Hepatocyte (in vitro differentiated cells): Measurements from ENCODE around the gene PDLIM1.

ENCODE experiments used
- CTCF ChIP-seq: fragments of 200-600 bp; sonication (generic); IDR thresholded peaks from 2 replicates; pipeline ENCODE4 v1.5.1; 2016; ENCODE audit warnings: antibody characterized with exemption, mild to moderate bottlenecking; ENCODE audit not compliant: poor library complexity
- EZH2phosphoT487 ChIP-seq: fragments of 200-600 bp; sonication (generic); IDR thresholded peaks from one replicate; pipeline ENCODE4 v1.6.1; 2018; ENCODE audit warnings: antibody characterized with exemption, mild to moderate bottlenecking, low read depth, moderate library complexity; ENCODE audit not compliant: unreplicated experiment, severe bottlenecking

- TF ChIP-seq CTCF (no peak), EZH2phosphoT487 (no peak)
Observed at GRCh38 chr10:95196046-95196445, 94.8 kb downstream of the PDLIM1 start.
